GM18951 (cell line): Measurements from ENCODE around the gene GPANK1.

Experiments used
- POLR2A ChIP-seq: IDR thresholded peaks from 4 replicates; pipeline ENCODE4 v1.6.1; 2011; ENCODE audit warnings: mild to moderate bottlenecking; ENCODE audit not compliant: insufficient read length, insufficient read depth; ENCODE audit errors: extremely low read depth
- in situ Hi-C: fragments of 300-500 bp; cut with MboI; formaldehyde crosslinking; loops from one replicate; pipeline ENCODE4 v1.12.0; 2022; ENCODE audit warnings: low sequenced_read_pairs, mixed read lengths, inconsistent platforms; ENCODE audit not compliant: unreplicated experiment

The GPANK1 gene

DNA sequence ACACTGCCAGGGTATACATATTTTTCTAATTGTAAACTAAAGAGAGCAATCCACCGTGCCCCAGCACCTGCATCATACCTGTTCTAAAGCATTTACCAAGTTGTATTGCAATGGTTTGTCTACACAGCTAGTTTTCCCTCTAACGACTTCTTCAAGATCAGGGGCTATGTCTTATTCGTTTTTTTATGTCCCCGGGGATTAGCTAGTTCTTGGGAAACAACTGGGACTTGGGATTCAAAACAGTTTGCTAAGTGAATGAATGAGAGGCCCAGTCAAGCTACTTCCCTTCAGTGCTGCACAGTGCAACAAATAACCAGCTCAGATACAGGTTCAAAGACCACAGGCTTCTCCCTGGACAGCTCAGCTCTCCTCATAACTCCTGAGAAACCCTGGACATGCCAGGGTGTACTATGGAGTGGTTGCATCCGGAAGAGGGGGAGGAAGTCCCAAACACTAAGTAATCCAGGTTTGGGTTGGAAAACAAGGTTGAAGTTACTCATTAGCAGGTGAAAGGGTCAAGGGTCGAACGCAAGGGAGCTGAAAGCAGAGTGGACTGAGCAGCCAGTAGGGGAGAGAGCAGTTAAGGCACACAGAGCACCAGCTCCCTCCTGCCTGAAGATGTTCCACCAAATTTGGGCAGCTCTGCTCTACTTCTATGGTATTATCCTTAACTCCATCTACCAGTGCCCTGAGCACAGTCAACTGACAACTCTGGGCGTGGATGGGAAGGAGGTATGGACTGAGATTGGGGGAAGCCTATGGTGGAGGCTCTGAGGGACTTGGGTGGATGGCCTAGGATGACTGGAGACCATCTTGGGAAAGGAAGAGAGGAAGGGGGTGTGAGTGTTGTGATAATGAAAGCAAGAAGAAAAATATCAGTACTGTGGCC lies 9.2 kb downstream of the GPANK1 start, which contains the start of gene APOM:
TSS of gene APOM (plus strand) at position 546 of the 889 bp plus-strand sequence. CDS start at position 619, 73 bp downstream.
- no peak for TF ChIP-seq POLR2A

DNA sequence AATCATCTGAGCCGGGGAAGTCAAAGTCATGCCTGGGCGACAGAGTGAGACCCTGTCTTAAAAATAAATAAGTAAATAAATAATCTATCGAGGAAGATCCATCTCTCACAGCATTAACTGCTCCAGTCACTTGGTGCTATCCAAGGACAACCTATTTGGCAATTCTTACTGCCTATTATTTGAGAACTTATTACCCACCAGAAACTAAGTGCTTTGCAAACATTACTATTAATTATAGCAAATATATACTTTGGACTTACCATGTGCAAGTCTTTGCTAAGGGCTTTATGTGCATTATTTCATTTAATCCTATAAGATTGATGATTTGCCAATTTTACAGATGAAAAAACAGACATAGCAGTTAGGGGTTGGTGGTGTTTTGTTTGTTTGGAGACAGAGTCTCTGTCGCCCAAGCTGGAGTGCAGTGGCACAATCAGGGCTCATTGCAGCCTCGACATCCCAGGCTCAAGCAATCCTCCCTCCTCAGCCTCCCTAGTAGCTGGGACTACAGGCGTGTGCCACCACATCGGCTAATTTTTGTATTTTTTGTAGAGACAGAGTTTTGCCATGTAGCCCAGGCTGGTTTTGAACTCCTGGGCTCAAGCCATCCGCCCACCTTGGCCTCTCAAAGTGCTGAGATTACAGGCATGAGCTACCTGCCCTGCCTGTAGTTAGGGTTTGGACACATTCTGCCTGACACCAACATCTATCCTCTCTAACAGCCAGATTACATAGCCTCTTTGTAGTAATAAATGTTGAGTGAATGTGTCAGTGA lies 10.0 kb downstream of the GPANK1 start:
- in situ Hi-C loops, result no loop called here
- TF ChIP-seq POLR2A, result no peak

More for the DNA sequence above, 9.2 kb downstream of the GPANK1 start, which contains the start of gene APOM:
- in situ Hi-C loops, result no loop called here

DNA sequence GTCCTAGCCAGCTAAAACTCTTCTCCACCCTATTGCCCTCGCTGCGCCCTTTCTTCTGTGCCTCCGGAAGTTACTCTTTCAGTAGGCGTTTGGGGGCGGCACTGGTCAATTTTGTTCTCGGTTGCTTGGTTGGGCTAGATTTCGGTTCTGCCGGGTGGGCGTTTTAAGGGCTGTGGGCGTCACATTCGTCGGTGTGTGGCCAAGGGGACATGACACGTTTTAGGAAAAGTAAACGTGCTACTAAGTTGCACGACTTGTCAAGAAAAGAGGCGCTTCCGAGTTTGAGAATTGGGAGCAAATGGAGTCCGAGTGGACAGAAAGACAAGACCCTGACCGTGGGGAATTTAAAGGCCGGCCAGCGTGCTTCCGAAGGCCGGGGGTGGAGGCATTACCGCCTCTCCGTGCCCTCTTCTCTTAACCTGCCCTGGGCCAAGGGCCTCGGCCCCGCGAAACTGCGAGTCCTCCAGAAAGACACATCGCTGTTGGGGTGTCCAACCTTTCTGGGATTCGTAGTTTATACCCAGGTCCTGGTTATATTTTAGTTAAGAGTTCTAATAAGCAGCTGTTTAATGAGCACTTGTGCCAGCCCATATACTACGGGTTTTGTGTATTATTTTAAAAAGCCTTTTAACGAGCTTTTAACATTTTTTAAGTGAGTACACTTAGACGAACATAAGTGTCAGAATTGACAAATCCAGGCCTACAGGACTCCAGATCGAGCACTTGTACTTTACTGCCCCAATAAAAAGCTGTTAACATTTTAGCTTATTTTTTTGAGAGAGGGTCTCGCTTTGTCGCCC lies 11.7 kb downstream of the GPANK1 start:
- in situ Hi-C loops, result no loop called here

DNA sequence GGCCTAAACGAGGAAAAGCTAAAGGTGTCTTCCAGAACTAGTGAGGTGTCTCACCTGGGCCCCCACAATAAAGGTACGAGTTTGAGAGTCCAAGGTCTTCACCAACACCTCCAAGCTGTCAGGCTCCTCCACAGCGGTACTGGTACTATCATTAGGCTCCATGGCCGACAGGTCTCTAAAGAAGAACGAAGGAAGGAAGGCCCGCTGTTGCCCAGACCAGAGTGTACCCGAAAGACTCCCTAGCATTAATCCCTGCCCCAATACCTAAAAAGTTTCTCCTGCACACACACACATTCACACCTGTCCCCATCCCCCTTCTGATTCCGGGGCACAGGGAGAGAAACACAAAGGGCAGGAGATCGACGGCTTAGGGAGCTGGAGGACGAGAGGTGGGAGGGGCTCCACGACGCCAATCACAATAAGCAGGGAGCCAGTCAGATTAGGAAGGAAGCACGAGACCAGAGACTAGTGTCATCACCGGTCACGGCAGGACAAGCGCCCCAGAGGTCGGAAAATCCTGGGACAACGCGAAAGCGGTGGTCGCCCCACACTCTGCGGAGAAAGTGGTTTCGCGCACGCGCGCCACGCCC lies 13.1 kb downstream of the GPANK1 start:
- in situ Hi-C loops, result no loop called here
- TF ChIP-seq POLR2A, result no peak

More for the DNA sequence above, 11.7 kb downstream of the GPANK1 start:
- peak; percentile 58 for TF ChIP-seq POLR2A

DNA sequence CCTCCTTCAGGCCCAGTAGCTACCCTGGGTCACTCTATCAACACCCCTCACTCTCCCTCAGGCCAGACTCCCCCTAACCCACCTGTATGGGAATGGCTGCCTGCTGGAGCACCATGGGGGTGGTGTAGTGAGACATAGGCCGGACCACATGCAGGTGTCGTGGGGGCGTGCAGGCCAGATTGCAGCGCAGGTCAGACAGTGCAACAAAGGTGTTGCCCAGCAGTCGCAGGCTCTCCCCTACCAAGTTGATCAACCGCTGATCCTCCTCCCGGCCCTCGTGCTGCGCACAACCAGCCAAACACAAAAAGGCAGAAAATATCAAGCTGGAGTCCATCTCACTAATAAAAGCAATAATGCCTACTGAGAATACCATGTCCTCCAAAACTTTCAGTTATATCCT lies 19.5 kb downstream of the GPANK1 start:
- TF ChIP-seq POLR2A, result no peak
- in situ Hi-C loops, result no loop called here

DNA sequence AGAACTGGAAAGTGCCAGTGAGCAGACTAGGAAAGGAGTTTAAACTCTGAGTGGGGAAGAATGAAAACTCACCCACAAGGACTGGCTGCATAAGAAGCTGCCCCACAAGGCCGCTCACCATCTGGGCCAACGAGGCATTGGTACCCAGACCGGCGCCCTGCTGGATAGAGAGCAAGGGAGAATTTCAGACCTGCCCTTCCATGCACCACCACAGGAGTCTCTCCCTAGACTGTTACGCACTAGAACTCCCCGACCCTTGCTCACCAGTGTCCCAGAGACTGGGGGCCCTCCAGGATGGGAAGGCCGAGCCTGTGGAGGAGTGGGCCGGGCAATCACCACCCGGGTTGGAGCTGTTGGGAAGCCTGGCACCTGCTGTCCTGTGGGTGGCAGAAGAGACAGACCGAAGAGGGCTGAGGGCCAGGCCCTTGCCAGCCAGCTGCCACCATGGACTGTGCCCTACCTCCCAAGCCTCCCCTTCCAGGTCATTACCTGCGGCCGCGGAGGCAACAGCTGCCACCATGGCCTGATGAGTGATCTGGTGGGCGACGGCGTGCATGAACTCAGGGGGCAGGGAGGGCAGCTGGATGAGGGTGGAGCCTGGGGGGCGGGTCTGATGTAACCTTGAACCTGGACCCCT lies 20.9 kb downstream of the GPANK1 start:
- in situ Hi-C loops, result no loop called here
- no peak for TF ChIP-seq POLR2A

DNA sequence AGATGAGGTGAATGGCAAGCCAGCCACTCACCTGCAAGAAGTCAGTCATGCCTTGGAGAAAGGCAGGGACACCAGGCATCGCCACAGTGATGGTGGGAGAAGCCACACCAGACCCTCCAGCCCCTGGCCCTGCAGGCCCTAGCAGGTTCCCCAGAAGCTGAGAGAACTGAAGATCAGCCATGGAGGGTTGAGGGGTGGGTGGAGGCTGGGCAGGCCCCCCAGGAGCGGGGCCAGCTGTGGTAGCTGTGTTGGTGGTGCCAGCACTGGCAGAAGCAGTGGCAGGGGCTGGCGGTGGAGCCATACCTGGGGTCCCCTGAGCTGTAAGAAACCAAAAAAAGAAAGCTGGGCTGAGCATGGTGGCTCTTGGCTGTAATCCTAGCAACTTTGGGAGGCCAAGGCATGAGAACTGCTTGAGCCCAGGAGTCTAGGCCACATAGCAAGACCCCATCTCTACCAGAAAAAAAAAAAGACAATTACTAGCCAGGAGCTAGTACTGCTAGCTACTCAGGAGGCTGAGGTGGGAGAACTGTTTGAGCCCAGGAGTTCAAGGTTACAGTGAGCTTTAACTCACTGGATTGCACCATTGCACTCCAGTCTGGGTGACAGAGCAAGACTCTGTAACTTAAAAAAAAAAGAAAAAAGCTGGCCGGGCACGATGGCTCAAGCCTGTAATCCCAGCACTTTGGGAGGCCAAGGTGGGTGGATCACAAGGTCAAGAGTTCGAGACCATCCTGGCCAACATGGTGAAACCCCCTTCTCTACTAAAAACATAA lies 21.8 kb downstream of the GPANK1 start:
- in situ Hi-C loops, result no loop called here
- TF ChIP-seq POLR2A, result no peak

DNA sequence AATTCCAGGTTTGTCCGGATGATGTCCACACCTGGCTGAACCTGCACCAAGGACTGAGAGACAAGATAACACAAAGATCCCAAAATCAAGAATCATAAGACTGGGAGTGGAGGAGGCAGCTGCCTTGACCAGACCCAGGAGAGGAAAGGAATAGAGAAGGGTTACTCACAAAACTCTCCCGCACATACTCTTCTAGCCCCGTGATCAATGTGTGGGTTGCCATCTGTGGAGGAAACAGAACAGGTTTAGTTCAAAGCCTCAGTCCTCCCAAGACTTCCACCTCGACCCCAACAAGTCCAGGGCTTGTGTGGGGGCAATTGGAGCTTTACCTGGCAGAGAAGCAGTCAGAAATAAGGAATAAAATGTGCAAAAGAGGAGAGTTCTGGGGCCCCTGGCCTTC lies 23.4 kb downstream of the GPANK1 start:
- no peak for TF ChIP-seq POLR2A
- in situ Hi-C loops, result no loop called here

DNA sequence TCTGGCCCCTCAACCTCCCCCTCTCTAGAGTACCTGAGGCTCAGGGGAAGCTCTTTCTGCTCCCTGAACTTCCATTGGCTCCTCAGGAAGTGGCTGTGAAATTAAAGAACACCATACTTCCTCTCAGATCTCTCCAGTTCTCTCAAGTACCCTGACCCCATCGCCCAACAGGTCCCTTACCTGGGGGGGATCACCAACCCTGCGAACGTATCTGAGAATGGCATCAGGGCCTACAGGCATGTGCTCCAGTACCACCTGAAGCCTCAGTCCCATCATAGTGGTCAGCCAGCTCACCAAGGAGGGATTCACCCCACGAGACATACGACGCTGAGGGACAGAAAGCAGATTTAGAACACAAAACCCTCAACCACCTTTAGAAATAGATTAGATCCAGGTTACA lies 24.2 kb downstream of the GPANK1 start:
- in situ Hi-C loops, result no loop called here

DNA sequence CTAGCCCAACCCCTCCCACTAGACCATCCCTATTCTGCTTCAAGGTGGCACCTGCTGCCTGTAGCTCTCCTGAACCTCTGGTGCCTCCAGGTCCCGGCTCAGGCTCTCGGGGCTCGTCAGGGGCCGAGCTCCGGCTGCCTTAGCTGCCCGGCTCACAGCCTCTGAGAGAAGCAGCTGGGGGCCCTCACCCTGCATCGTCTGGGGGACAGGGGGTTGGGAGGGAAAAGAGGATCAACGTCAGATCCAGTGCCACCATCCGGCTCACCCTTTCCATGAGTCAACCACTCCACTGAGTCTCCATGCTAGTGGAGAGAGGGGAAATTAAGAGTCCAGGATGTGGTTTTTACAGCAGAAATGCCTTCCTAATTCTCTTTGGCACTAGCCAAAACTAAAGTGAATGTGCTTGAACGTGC lies 25.3 kb downstream of the GPANK1 start:
- in situ Hi-C loops, result no loop called here
- no peak for TF ChIP-seq POLR2A

More for the DNA sequence above, 24.2 kb downstream of the GPANK1 start:
- no peak for TF ChIP-seq POLR2A

DNA sequence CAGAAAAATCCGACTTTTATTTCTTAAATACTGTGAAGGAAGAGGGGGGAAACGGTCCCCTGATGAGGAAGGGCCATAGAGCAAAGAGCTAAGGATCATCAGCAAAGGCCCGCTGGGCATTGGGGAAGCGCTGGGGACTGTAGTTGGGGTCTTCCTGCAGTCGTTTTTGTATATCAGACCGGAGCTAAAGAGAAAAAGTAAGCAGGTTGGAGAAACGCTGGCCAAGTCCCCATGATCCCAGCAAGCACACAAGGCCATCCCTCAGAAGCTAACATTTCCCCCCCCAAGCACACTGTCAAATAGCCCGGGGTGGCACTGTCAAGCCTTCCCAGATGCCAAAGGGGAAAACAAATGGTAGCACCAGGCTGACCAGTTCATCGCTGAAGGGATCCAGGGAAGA lies 25.8 kb downstream of the GPANK1 start:
- no peak for TF ChIP-seq POLR2A

More for the DNA sequence above, 25.8 kb downstream of the GPANK1 start:
- in situ Hi-C loops, result no loop called here
